ENCODE results near the gene ERV3-1.
"Not testable (repeated sequence)": the region's sequence is repeated elsewhere in the genome, so short reads cannot be mapped to it uniquely, and the experiment has no call there.

Gene ERV3-1

DNA sequence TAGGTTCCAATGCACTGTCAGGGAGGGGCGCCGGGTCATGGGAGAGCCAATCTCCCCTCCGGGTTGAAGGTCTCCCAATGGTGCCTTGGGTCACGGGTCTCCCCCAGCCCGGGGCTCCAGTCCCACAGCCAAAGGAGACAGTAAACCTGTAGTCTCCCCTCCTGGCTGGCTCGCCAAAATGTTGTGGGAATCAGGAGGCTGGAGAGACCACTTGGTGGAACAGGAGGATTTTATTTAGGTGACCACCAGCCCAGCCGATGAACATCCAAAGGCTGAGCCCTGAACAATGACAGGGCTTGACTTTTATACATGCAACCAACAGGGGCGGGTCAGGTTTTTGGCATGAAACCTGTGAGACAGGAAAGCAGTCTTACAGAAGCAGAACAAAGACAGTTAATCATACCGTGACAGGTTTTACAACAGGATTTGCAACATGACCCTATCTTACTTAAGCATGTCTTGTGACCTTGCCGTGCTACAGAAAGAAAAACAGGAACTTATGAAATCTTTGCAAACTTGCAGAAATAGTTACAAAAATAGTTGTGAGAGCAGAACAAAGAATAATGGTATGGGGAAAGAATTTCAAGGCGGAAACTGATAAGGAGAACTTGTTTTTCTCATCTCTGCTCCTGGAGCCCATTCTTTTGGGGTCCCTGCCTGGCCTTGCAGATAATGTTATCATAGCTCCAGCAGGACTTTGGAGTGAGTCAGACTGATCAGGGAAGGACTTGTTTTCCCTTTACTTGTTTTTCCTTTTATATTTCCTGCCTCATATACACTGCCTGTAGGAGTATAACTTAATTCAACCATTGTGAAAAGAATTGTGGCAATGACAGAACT is 7.1 kb downstream of the ERV3-1 start:
- DNase-seq (ENCODE audit: low read depth in 2 of 2): no peak

GRCh38 chr7:64998865-64999164 is 7.7 kb downstream of the ERV3-1 start:
- DNase-seq (ENCODE audit: low read depth in 2 of 2): no peak

GRCh38 chr7:64997927-64998391 is 8.5 kb downstream of the ERV3-1 start:
- no peak for DNase-seq (ENCODE audit: low read depth in 2 of 2)

GRCh38 chr7:64997164-64997908 is 9.2 kb downstream of the ERV3-1 start:
- no peak for DNase-seq (ENCODE audit: low read depth in 2 of 2)

GRCh38 chr7:64996305-64996704 is 10.2 kb downstream of the ERV3-1 start:
- no peak for DNase-seq (ENCODE audit: low read depth in 2 of 2)

DNA sequence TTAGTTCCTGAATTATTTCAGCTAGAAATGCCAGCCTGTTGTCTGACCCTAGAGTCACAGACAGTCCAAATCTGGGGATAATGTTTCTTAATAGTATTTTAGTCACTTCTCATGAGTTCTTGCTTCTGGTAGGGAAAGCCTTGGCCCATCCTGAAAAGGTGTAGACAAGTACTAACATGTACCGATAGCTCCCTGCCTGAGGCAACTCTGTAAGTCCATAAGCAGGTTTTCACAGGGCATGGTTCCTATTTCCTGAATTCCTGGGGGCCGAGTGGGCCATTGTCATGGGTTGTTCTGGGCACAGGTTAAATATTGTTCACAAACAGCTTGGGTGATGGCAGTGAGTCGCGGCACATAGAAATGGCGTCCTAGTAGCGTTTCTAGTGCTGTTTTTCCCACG is 12.6 kb downstream of the ERV3-1 start:
- DNase-seq (ENCODE audit: low read depth in 2 of 2): no peak

DNA sequence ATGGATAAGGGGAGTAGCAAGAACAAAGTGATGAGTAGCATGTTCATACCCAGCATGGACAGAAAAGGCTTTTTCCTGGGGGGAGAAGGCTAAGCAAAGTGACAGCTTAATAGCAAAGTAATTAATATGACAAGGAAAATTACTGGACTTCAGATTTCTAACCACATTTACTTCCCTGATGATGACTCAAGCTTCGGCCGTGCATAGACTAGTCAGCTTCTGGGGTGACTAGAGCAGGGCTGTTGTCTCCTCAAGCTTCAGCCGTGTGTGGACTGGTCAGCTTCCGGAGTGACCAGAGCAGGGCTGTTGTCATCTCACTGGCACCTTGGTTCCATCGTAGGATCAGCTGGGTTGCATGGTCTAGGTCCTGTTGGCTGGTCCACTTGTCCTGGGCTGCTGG is 13.5 kb downstream of the ERV3-1 start:
- no peak for DNase-seq (ENCODE audit: low read depth in 2 of 2)

DNA sequence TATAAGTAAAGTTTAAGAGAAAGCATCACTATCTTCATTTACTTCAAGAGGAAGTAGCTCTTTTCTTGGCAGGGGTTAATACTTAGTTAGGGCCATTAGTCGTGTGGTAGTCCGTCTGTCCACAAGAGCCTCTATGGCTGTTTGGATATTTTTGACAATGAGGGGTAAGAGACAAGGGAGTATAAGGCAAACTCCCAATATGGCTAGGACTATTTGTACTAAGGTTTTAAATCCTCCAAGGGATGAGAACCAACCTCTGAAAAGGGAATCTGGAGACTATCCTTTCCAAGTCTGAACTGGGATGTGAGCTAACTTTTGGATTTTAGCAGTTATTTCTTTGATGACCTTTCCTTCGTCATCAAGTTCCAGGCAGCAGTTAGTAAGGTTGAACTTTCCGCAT is 15.6 kb downstream of the ERV3-1 start, which contains the start of gene ZNF117:
TSS of gene ZNF117 (minus strand) at position 101 of the 400 bp plus-strand sequence.
- no peak for DNase-seq (ENCODE audit: low read depth in 2 of 2)

DNA sequence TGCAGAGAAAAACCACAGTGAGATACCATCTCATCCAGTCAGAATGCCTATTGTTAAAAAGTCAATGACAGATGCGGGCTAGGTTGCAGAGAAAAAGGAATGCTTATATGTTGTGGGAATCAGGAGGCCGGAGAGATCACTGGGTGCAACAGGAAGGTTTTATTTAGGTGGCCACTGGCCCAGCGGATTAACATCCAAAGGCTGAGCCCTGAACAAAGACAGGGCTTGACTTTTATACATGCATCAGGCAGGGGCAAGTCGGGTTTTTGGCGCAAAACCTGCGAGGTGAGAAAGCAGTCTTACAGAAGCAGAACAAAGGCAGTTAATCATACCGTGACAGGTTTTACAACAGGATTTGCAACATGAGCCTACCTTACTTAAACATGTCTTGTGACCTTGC is 16.3 kb downstream of the ERV3-1 start:
- no peak for DNase-seq (ENCODE audit: low read depth in 2 of 2)

GRCh38 chr7:64978497-64979203 is 27.8 kb downstream of the ERV3-1 start:
- no peak for DNase-seq (ENCODE audit: low read depth in 2 of 2)

DNA sequence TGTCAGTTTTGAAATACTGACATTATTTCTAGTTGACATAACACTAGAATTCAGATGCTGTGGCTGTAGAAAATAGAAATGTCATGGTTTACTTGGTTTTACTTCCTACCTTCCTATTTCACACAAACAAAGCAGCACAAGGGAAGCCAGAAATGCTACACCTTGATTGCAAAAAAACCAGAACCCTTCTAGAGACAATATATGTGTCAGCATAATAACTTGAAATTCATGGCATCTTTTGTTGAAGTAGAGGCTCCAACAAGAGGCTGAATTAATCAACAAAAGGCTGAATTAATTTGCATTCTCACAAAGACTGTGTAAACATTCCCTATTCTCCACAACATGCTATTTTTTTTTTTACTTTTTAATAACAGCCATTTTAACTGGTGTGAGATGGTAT is 40.9 kb downstream of the ERV3-1 start:
- no peak for DNase-seq (ENCODE audit: low read depth in 2 of 2)

- DNase-seq (ENCODE audit: low read depth in 2 of 2): no peak
Measured at GRCh38 chr7:64959072-64959747, 47.3 kb downstream of the ERV3-1 start.

GRCh38 chr7:64951250-64951848 is 55.1 kb downstream of the ERV3-1 start:
- DNase-seq (ENCODE audit: low read depth in 2 of 2): no peak

DNA sequence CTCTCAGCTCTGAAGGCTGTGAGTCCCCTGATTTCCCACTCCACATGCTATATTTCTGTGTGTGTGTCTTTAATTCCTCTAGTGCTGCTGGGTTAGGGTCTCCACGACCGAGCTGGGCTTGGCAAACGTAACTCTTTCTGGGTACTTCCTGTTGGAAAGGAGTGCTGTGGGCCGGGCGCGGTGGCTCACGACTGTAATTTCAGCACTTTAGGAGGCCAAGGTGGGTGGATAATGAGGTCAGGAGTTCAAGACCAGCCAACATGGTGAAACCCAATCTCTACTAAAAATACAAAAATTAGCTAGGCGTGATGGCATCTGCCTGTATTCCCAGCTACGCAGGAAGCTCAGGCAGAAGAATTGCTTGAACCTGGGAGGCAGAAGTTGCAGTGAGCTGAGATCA is 55.8 kb downstream of the ERV3-1 start:
- not testable (repeated sequence) for DNase-seq (ENCODE audit: low read depth in 2 of 2)

GRCh38 chr7:64948774-64949173 is 57.7 kb downstream of the ERV3-1 start:
- DNase-seq (ENCODE audit: low read depth in 2 of 2): not testable (repeated sequence)

GRCh38 chr7:64947252-64948000 is 59.1 kb downstream of the ERV3-1 start:
- DNase-seq (ENCODE audit: low read depth in 2 of 2): no peak

DNA sequence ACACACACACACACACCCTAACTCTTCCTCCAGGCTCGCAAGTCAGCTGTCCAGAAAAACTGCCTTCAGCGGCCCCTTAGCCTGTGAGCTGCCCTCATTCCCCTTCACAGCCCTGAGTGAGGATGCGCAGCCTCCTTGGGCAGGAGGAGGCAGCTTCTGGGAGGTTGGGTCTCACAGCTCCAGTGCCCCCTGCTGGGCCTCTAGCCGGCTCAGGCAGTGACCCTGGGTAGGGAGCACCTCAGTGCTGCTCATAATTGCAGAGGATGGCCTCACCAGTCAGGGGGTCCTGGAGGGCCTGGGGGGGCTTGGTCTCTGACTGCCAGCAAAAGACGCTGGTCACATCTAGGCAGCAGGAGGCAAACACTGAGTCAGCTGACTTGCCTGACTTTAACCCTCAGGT is 59.7 kb downstream of the ERV3-1 start:
- DNase-seq (ENCODE audit: low read depth in 2 of 2): no peak

GRCh38 chr7:64945503-64946175 is 60.8 kb downstream of the ERV3-1 start:
- DNase-seq (ENCODE audit: low read depth in 2 of 2): no peak

DNA sequence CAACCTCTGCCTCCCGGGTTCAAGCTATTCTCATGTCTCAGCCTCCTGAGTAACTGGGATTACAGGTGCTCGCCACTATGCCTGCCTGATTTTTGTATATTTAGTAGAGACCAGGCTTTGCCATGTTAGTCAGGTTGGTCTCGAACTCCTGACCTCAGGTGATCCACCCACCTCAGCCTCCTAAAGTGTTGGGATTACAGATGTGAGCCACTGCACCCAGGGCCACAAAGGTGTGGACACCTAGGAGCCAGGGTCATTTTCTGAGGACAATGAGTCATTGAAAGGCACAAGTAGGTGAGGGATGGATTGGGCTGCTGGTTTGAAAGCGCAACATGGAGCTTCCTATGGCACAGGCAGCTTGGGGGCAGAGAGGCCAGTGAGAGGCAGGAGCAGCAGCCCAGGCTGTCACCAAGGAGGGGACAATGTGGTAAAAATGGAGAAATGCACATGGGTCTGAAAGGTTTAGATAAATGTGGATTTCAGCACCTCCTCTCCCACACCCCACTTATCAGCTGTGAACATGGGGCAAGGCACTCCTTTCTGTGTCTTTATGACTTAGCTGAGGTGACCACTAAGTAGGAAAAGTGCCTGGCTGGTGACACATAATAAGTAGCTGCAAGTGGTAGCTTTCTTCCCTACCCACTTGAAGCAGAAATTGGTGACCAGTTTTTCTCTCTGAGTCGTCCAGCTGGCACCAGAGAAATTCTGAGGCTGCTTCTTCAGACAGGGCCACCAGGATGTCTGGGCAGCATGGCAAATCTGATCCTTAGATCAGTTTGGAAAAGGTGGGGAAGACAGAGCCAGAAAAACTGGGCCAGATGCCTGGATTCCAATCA is 61.6 kb downstream of the ERV3-1 start:
- not testable (repeated sequence) for DNase-seq (ENCODE audit: low read depth in 2 of 2)
